GM12878 (cell line): ENCODE data around the gene DMRTB1. TPM values are rescaled to one million over a fixed set of nuclear protein-coding genes. Genes with fewer than 3 reads are reported as not detected.

Experiments
- ATAC-seq: fragments of 200-7000 bp; cut with Tn5 transposase; 3 replicates; pipeline ENCODE4 v1.9.1; 2020; ENCODE audit warnings: mild to moderate bottlenecking, moderate library complexity
- BruUV-seq: library from RNA; stranded (reverse); fragments of 400-500 nt; replicated peaks from 2 replicates; lab custom pipeline; 2021; lab: Mats Ljungman, UMichigan
- CTCF ChIA-PET: fragments of 300-600 bp; sonication (Branson Sonifier 250); formaldehyde crosslinking; extraction: SDS; loops from one replicate; lab custom pipeline; 2021; ENCODE audit warnings: inconsistent platforms; lab: Yijun Ruan, JAX
- POLR2A ChIA-PET: fragments of 350-600 bp; formaldehyde crosslinking; extraction: SDS; loops from one replicate; lab custom pipeline; 2021; ENCODE audit warnings: inconsistent platforms; lab: Charles Lee
- RAD21 ChIA-PET: fragments of 300-600 bp; sonication (Branson Sonifier 250); formaldehyde crosslinking; loops from one replicate; lab custom pipeline; 2023; ENCODE audit warnings: antibody characterized with exemption; ENCODE audit not compliant: unreplicated experiment; lab: Charles Lee
- SMC1A ChIA-PET: fragments of 300-600 bp; sonication (Branson Sonifier 250); formaldehyde crosslinking; loops from one replicate; lab custom pipeline; 2023; ENCODE audit not compliant: unreplicated experiment, uncharacterized antibody; lab: Charles Lee
- DNase-seq: peaks from one replicate; pipeline ENCODE4 v3.0.0-alpha.2; 2011; ENCODE audit warnings: low read depth, low spot score
- FAIRE-seq: peaks from 3 replicates; lab custom pipeline; 2011; peaks lifted over from hg19 to GRCh38; lab: Jason Lieb, UNC
- H2AFZ ChIP-seq: 2 replicates; pipeline ENCODE4 v1.6.0; 2011; ENCODE audit warnings: low read depth, low read length, control low read depth; ENCODE audit not compliant: control insufficient read depth
- H3K27ac ChIP-seq: 2 replicates; pipeline ENCODE4 v1.5.1; 2011; ENCODE audit warnings: control low read depth; ENCODE audit not compliant: control insufficient read depth, insufficient read depth
- H3K27me3 ChIP-seq, 2 experiments: replicated peaks in 1 of 2; 2 replicates each; pipeline versions ENCODE4 v1.6.0 to v1.6.1; 2011; ENCODE audit warnings: low read length in 1 of 2; ENCODE audit not compliant: control insufficient read depth in 2 of 2, insufficient read depth in 2 of 2
- H3K36me3 ChIP-seq, 2 experiments: 2 replicates each; pipeline ENCODE4 v1.5.1; 2011; ENCODE audit warnings: low read length in 1 of 2; ENCODE audit not compliant: control insufficient read depth in 2 of 2, insufficient read depth in 2 of 2
- H3K4me1 ChIP-seq: 2 replicates; pipeline ENCODE4 v1.6.1; 2011; ENCODE audit warnings: mild to moderate bottlenecking, low read length, moderate library complexity, mixed read lengths; ENCODE audit not compliant: control insufficient read depth, insufficient read depth
- H3K4me2 ChIP-seq: 2 replicates; pipeline ENCODE4 v1.6.0; 2011; ENCODE audit warnings: control low read depth; ENCODE audit not compliant: control insufficient read depth, insufficient read depth
- H3K4me3 ChIP-seq: fragments of 200-600 bp; sonication (generic); 2 replicates; pipeline ENCODE4 v1.5.1; 2016
- H3K79me2 ChIP-seq: 2 replicates; pipeline ENCODE4 v1.6.0; 2011; ENCODE audit warnings: low read length; ENCODE audit not compliant: control insufficient read depth, insufficient read depth
- H3K9ac ChIP-seq: 2 replicates; pipeline ENCODE4 v1.8.0; 2011; ENCODE audit warnings: low read length, control low read depth, mixed read lengths; ENCODE audit not compliant: control insufficient read depth, insufficient read depth
- H3K9me3 ChIP-seq: replicated peaks from 3 replicates; pipeline ENCODE4 v1.5.1; 2011; ENCODE audit warnings: mild to moderate bottlenecking, low read length; ENCODE audit not compliant: control insufficient read depth, insufficient read depth
- H4K20me1 ChIP-seq: 2 replicates; pipeline ENCODE4 v1.6.0; 2011; ENCODE audit not compliant: control insufficient read depth, insufficient read depth
- BACH1 ChIP-seq: fragments of 450-650 bp; IDR thresholded peaks from 2 replicates; pipeline ENCODE4 v1.6.1; 2017; ENCODE audit warnings: mild to moderate bottlenecking, borderline replicate concordance
- E4F1 ChIP-seq: fragments of 450-650 bp; IDR thresholded peaks from 2 replicates; pipeline ENCODE4 v1.6.1; 2018; ENCODE audit warnings: borderline replicate concordance, mild to moderate bottlenecking; ENCODE audit not compliant: partially characterized antibody
- MYC ChIP-seq: IDR thresholded peaks from 2 replicates; pipeline ENCODE4 v1.6.1; 2011; ENCODE audit warnings: mild to moderate bottlenecking, low read length, moderate library complexity, inconsistent platforms; ENCODE audit not compliant: insufficient read depth, insufficient replicate concordance, insufficient read length, severe bottlenecking
- NFXL1 ChIP-seq: fragments of 450-650 bp; IDR thresholded peaks from 2 replicates; pipeline ENCODE4 v1.6.1; 2017; ENCODE audit warnings: antibody characterized with exemption, mild to moderate bottlenecking, borderline replicate concordance
- NFYB ChIP-seq: IDR thresholded peaks from 2 replicates; pipeline ENCODE4 v1.6.1; 2011; ENCODE audit warnings: low read depth, mild to moderate bottlenecking, low read length, improper control_type of control experiment, moderate library complexity; ENCODE audit not compliant: insufficient read depth
- NR2C1 ChIP-seq: fragments of 450-650 bp; IDR thresholded peaks from 2 replicates; pipeline ENCODE4 v1.6.1; 2017; ENCODE audit warnings: antibody characterized with exemption, mild to moderate bottlenecking, moderate library complexity
- PAX5 ChIP-seq: IDR thresholded peaks from 2 replicates; pipeline ENCODE4 v1.6.1; 2011; ENCODE audit warnings: low read depth, low read length, borderline replicate concordance
- RB1 ChIP-seq: fragments of 450-650 bp; formaldehyde crosslinking; IDR thresholded peaks from 2 replicates; pipeline ENCODE4 v1.6.1; 2017; ENCODE audit warnings: mild to moderate bottlenecking, borderline replicate concordance
- RELA ChIP-seq: fragments of 450-650 bp; IDR thresholded peaks from 2 replicates; pipeline ENCODE4 v1.8.0; 2014; ENCODE audit warnings: borderline replicate concordance; ENCODE audit not compliant: partially characterized antibody
- RFX5 ChIP-seq: IDR thresholded peaks from 2 replicates; pipeline ENCODE4 v1.6.1; 2011; ENCODE audit warnings: low read depth, low read length, improper control_type of control experiment
- RUNX3 ChIP-seq: IDR thresholded peaks from 2 replicates; pipeline ENCODE4 v1.6.1; 2012; ENCODE audit warnings: low read length, inconsistent platforms
- SMAD1 ChIP-seq: fragments of 450-650 bp; IDR thresholded peaks from 2 replicates; pipeline ENCODE4 v1.6.1; 2018; ENCODE audit warnings: mild to moderate bottlenecking, low read depth; ENCODE audit not compliant: partially characterized antibody
- SMAD5 ChIP-seq: IDR thresholded peaks from 2 replicates; pipeline ENCODE4 v1.6.1; 2016; ENCODE audit warnings: antibody characterized with exemption, low read depth
- YY1 ChIP-seq: IDR thresholded peaks from 2 replicates; pipeline ENCODE4 v1.6.1; 2011; ENCODE audit warnings: low read depth, mild to moderate bottlenecking, low read length
- ZNF207 ChIP-seq: fragments of 450-650 bp; IDR thresholded peaks from 2 replicates; pipeline ENCODE4 v1.6.1; 2014; ENCODE audit warnings: antibody characterized with exemption, mild to moderate bottlenecking, borderline replicate concordance
- WGBS: methylation state at CpG from one replicate; pipeline ENCODE4 v1.1.6; 2016; ENCODE audit warnings: low lambda C conversion rate; ENCODE audit not compliant: insufficient replicate concordance, insufficient coverage; ENCODE audit errors: missing lambda C conversion rate; 5-methylcytosine and 5-hydroxymethylcytosine counted together
- in situ Hi-C: fragments of 300-500 bp; cut with MboI; formaldehyde crosslinking; loops from 9 replicates; pipeline ENCODE4 v1.14.3; 2018; ENCODE audit warnings: mixed read lengths
- intact Hi-C: fragments of 100-400 bp; cut with micrococcal nuclease; formaldehyde crosslinking; loops from one replicate; pipeline ENCODE4 v1.14.2; 2022; ENCODE audit not compliant: unreplicated experiment
- polyA plus RNA-seq, 11 experiments: library from polyadenylated mRNA; depleted of rRNA in 4 of 11; unstranded in 6 of 11; stranded (reverse) in 5 of 11; fragments of >200 nt; fragmentation: Nextera tagmentation in 4 of 11; fragmentation: Illumina TruSeq in 1 of 11; extraction: Ambion mirVana in 4 of 11; extraction: Trizol in 1 of 11; gene quantifications; 1 replicate in 1 of 11; 2 replicates in 10 of 11; pipeline versions ENCODE4 v1.2.1 to v1.2.3, GENCODE V29; 2011 to 2016; ENCODE audit warnings: inconsistent platforms in 2 of 11, missing spikeins in 2 of 11, low read depth in 1 of 11
- total RNA-seq, 4 experiments: library from RNA; depleted of rRNA in 3 of 4; stranded (reverse); fragments of >200 nt in 3 of 4; fragmentation: Illumina TruSeq in 1 of 4; extraction: Trizol in 1 of 4; gene quantifications; 2 replicates each; pipeline versions ENCODE4 v1.2.1 to v1.2.3, GENCODE V29; 2013 to 2021
- TF ChIP-seq, protein P1 (sequence below): fragments of 450-650 bp; IDR thresholded peaks from 2 replicates; pipeline ENCODE4 v1.6.1; 2017; ENCODE audit warnings: mild to moderate bottlenecking, moderate library complexity

The DMRTB1 gene
- total and polyA plus RNA-seq, 10 of the 15 experiments (the other 5 are each of a cell fraction or from before 2014, with no cell fraction given), result not detected

- FAIRE-seq (no peak), DNase-seq (no peak), ATAC-seq (no peak)
- CTCF ChIA-PET, result interaction anchor here (1.8 kb wide), 1 partner anchor 10 kb away, joined by 5 read pairs; no protein-coding TSS in a partner anchor
- no peaks in the 10 kb centered on the region; a peak in 1 of 4 replicates for H3K27me3 ChIP-seq
- intact Hi-C loops (no loop called here), in situ Hi-C loops (loop anchor here (25.0 kb wide), 1 partner anchor 467 kb away; no protein-coding TSS in a partner anchor)
- RAD21 ChIA-PET, result no interaction called here
- 4% methylated on average over 8 of the region's 8 CpGs for WGBS
- POLR2A ChIA-PET, result no interaction called here
- no peak overlapping the region for H3K4me3 ChIP-seq
- no peaks in the 10 kb centered on the region for H4K20me1 ChIP-seq
- H3K4me2 ChIP-seq, result no peak overlapping the region
- H3K36me3 ChIP-seq, result no peaks in the 10 kb centered on the region
- no TSS peak for BruUV-seq
- no peak overlapping the region for H3K27ac ChIP-seq
- no peak overlapping the region for H3K9ac ChIP-seq
- H3K79me2 ChIP-seq, result no peaks in the 10 kb centered on the region
- TF ChIP-seq RFX5, result no peak
- TF ChIP-seq SMAD5, result no peak
- TF ChIP-seq, protein P1, sequence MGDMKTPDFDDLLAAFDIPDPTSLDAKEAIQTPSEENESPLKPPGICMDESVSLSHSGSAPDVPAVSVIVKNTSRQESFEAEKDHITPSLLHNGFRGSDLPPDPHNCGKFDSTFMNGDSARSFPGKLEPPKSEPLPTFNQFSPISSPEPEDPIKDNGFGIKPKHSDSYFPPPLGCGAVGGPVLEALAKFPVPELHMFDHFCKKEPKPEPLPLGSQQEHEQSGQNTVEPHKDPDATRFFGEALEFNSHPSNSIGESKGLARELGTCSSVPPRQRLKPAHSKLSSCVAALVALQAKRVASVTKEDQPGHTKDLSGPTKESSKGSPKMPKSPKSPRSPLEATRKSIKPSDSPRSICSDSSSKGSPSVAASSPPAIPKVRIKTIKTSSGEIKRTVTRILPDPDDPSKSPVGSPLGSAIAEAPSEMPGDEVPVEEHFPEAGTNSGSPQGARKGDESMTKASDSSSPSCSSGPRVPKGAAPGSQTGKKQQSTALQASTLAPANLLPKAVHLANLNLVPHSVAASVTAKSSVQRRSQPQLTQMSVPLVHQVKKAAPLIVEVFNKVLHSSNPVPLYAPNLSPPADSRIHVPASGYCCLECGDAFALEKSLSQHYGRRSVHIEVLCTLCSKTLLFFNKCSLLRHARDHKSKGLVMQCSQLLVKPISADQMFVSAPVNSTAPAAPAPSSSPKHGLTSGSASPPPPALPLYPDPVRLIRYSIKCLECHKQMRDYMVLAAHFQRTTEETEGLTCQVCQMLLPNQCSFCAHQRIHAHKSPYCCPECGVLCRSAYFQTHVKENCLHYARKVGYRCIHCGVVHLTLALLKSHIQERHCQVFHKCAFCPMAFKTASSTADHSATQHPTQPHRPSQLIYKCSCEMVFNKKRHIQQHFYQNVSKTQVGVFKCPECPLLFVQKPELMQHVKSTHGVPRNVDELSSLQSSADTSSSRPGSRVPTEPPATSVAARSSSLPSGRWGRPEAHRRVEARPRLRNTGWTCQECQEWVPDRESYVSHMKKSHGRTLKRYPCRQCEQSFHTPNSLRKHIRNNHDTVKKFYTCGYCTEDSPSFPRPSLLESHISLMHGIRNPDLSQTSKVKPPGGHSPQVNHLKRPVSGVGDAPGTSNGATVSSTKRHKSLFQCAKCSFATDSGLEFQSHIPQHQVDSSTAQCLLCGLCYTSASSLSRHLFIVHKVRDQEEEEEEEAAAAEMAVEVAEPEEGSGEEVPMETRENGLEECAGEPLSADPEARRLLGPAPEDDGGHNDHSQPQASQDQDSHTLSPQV, result no peak
- TF ChIP-seq NR2C1, result no peak
- TF ChIP-seq PAX5, result no peak
- no peak for TF ChIP-seq RELA
- no peak for TF ChIP-seq RB1
- no peak for TF ChIP-seq RUNX3
- TF ChIP-seq BACH1, result no peak
- TF ChIP-seq MYC, result no peak
- TF ChIP-seq NFYB, result no peak
- TF ChIP-seq SMAD1, result no peak
- TF ChIP-seq E4F1, result no peak
- TF ChIP-seq NFXL1, result no peak
- no peak for TF ChIP-seq ZNF207
- TF ChIP-seq YY1, result no peak
- H3K9me3 ChIP-seq, result no peaks in the 10 kb centered on the region
- no peaks in the 10 kb centered on the region for H3K4me1 ChIP-seq
- no peak overlapping the region for H2AFZ ChIP-seq
- SMC1A ChIA-PET, result no interaction called here
Measured at GRCh38 chr1:53495633-53496345, 36.6 kb downstream of the DMRTB1 start.
